SK-N-MC (cell line): ENCODE measurements around the gene GJB5.
"Not testable (repeated sequence)": the region's sequence is repeated elsewhere in the genome, so short reads cannot be mapped to it uniquely, and the experiment has no call there.

Experiments used
- DNase-seq: peaks from one replicate; pipeline ENCODE4 v3.0.0-alpha.2; 2011; ENCODE audit warnings: low read depth, low spot score
- H3K27ac ChIP-seq: fragments of 200-600 bp; sonication (generic); 2 replicates; pipeline ENCODE4 v1.5.1; 2016; ENCODE audit warnings: mixed run types
- H3K36me3 ChIP-seq: fragments of 200-600 bp; sonication (generic); 2 replicates; pipeline ENCODE4 v1.6.1; 2017; ENCODE audit warnings: antibody characterized with exemption, low read length, mixed read lengths; ENCODE audit not compliant: insufficient read depth
- H3K4me3 ChIP-seq: fragments of 200-600 bp; sonication (generic); 2 replicates; pipeline ENCODE4 v1.5.1; 2016
- H3K9ac ChIP-seq: fragments of 200-600 bp; sonication (generic); 2 replicates; pipeline ENCODE4 v1.8.0; 2017; ENCODE audit warnings: mixed run types, mixed read lengths; ENCODE audit not compliant: insufficient read length
- H3K9me3 ChIP-seq: fragments of 200-600 bp; sonication (generic); 2 replicates; pipeline ENCODE4 v1.6.1; 2017; ENCODE audit warnings: low read depth, mild to moderate bottlenecking, antibody characterized with exemption, low read length, moderate library complexity, mixed read lengths
- EZH2 ChIP-seq: fragments of 200-600 bp; sonication (generic); IDR thresholded peaks from one replicate; pipeline ENCODE4 v1.6.1; 2017; ENCODE audit warnings: antibody characterized with exemption
- FOXP2 ChIP-seq: optimal IDR thresholded peaks from 2 replicates; pipeline ENCODE3; 2011; ENCODE audit warnings: mild to moderate bottlenecking, moderate library complexity; ENCODE audit not compliant: insufficient read depth; ENCODE audit errors: extremely low read length, control extremely low read depth
- POLR2AphosphoS5 ChIP-seq: IDR thresholded peaks from 2 replicates; pipeline ENCODE4 v1.6.1; 2012; ENCODE audit warnings: mild to moderate bottlenecking, low read depth, low read length, borderline replicate concordance

The GJB5 gene

GRCh38 chr1:34715139-34715538 is 39.7 kb upstream of the GJB5 start:
- Histone ChIP-seq H3K4me3 (no peak overlapping the region), H3K9me3 (no peaks in the 10 kb centered on the region), H3K27ac (no peak overlapping the region), H3K9ac (no peak overlapping the region), H3K36me3 (no peaks in the 10 kb centered on the region)
- DNase-seq = no peak
- TF ChIP-seq POLR2AphosphoS5 = no peak
- no peak for TF ChIP-seq FOXP2
- TF ChIP-seq EZH2 = no peak

DNA sequence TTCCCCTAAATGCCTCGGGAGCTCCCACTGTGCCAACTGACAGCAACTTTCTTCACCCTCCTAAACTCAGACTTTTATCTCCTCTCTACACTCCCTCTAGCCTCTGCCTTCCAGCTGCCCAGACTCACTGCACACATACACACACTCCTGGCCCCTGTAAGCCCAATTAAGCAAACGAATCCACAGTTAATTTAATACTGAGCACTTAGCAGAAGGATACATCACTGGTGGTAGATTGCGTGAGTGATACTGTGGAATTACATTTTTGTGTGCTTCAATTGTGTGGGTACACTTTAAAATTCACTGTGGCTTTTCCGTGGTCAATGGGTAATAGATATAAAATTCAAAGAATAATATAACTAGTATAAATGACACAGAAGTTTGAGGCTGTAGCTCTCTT is 33.6 kb upstream of the GJB5 start:
- no peak for TF ChIP-seq EZH2
- no peak for TF ChIP-seq FOXP2
- TF ChIP-seq POLR2AphosphoS5 = no peak
- Histone ChIP-seq H3K4me3 (no peak overlapping the region), H3K9me3 (no peaks in the 10 kb centered on the region), H3K9ac (no peak overlapping the region), H3K27ac (no peak overlapping the region), H3K36me3 (no peaks in the 10 kb centered on the region)
- DNase-seq = no peak

GRCh38 chr1:34721646-34722355 is 33.0 kb upstream of the GJB5 start:
- Histone ChIP-seq H3K36me3 (no peaks in the 10 kb centered on the region), H3K9ac (no peak overlapping the region), H3K4me3 (no peak overlapping the region), H3K9me3 (no peaks in the 10 kb centered on the region), H3K27ac (no peak overlapping the region)
- TF ChIP-seq EZH2 (no peak), POLR2AphosphoS5 (no peak), FOXP2 (no peak)
- no peak for DNase-seq

DNA sequence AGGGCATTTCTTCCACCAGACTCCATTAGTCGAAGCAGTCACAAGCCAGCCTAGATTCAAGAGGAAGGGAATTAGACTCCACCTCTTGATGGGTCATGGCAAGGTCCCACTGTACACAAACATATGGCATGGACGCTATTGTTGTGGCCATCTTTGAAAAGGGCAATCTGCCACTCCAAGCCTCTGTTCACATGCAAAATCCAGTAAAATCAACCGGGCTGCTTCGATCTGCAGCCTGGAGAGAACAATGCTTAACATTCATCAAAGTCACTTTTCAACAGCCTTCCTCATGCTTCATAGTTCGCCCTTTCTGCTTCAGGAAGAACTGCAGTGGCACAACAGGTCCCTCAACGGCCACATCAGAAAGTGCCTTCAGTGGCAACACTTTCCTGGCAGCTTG is 28.0 kb upstream of the GJB5 start:
- Histone ChIP-seq H3K27ac (no peak overlapping the region), H3K4me3 (no peak overlapping the region), H3K36me3 (no peaks in the 10 kb centered on the region), H3K9me3 (no peaks in the 10 kb centered on the region), H3K9ac (no peak overlapping the region)
- DNase-seq = no peak
- TF ChIP-seq EZH2 (no peak), POLR2AphosphoS5 (no peak), FOXP2 (no peak)

GRCh38 chr1:34730485-34730884 is 24.4 kb upstream of the GJB5 start:
- no peaks in the 10 kb centered on the region for H3K36me3 ChIP-seq
- no peak overlapping the region for H3K27ac ChIP-seq
- no peak overlapping the region for H3K4me3 ChIP-seq
- no peak for TF ChIP-seq EZH2
- no peak for TF ChIP-seq FOXP2
- no peak for TF ChIP-seq POLR2AphosphoS5
- no peaks in the 10 kb centered on the region for H3K9me3 ChIP-seq
- H3K9ac ChIP-seq = no peak overlapping the region
- no peak for DNase-seq

- H3K9me3 ChIP-seq, H3K27ac ChIP-seq, DNase-seq, H3K9ac ChIP-seq, H3K4me3 ChIP-seq, H3K36me3 ChIP-seq: not testable (repeated sequence)
Observed at GRCh38 chr1:34732831-34733230, 22.0 kb upstream of the GJB5 start.

- H3K4me3 ChIP-seq = no peak overlapping the region
Observed at GRCh38 chr1:34736692-34737091, 18.2 kb upstream of the GJB5 start.

DNA sequence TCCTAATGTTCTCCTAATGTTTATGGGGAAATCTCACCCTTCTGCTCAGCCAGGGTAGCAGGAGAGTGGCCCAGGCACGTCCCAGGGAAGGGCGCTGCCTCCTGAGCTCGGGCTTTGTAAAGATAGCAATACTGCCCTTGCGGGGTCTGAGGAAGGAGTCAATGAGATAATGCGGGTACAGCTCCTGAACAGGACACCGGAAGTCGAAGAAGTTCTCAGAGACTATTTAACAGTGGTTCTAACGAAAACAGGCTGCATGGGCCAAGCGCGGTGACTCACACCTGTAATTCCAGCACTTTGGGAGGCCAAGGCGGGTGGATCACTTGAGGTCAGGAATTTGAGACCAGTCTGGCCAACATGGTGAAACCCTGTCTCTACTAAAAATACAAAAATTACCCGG is 17.6 kb upstream of the GJB5 start:
- DNase-seq, H3K9ac ChIP-seq, H3K27ac ChIP-seq, H3K36me3 ChIP-seq, H3K4me3 ChIP-seq, H3K9me3 ChIP-seq: not testable (repeated sequence)

More at GRCh38 chr1:34736692-34737091, 18.2 kb upstream of the GJB5 start:
- H3K9ac ChIP-seq = no peak overlapping the region
- no peak for DNase-seq
- no peaks in the 10 kb centered on the region for H3K36me3 ChIP-seq
- H3K27ac ChIP-seq = no peak overlapping the region
- H3K9me3 ChIP-seq = no peaks in the 10 kb centered on the region
- TF ChIP-seq POLR2AphosphoS5 (no peak), FOXP2 (no peak), EZH2 (no peak)

DNA sequence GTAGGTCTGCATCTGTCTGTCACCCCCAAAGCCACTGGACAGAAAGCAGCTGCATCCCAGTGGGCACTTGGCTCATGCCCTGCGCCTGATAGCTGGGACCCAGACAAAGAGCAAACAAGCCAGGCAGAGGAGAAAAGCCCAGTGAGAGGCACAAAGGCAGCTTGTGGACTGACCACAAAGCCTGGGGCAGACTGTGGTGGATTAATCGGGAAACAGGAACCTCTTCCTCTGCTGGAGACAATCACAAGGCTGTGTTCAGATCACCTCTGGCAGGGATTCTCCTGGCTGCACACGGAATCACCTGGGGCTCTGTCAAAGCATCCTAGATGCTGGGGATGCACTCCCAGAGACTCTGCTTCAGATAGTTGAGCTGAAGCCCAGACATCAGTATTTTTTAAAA is 15.2 kb upstream of the GJB5 start:
- Histone ChIP-seq H3K4me3 (no peak overlapping the region), H3K9ac (no peak overlapping the region), H3K27ac (no peak overlapping the region), H3K36me3 (no peaks in the 10 kb centered on the region), H3K9me3 (no peaks in the 10 kb centered on the region)
- DNase-seq = no peak
- no peak for TF ChIP-seq FOXP2
- no peak for TF ChIP-seq EZH2
